NCI-H187 (cell line): Measurements from ENCODE around the gene CUX1.
"Not testable (repeated sequence)": the region's sequence is repeated elsewhere in the genome, so short reads cannot be mapped to it uniquely, and the experiment has no call there.

Experiments
- DNase-seq, 2 experiments: peaks; one replicate each; lab custom pipeline; 2025; lab: John Stamatoyannopoulos, UW

CUX1 gene

GRCh38 chr7:101853684-101854083 lies 36.3 kb downstream of the CUX1 start:
- DNase-seq, result no peak

GRCh38 chr7:101854084-101854865 lies 36.8 kb downstream of the CUX1 start:
- no peak for DNase-seq

DNA sequence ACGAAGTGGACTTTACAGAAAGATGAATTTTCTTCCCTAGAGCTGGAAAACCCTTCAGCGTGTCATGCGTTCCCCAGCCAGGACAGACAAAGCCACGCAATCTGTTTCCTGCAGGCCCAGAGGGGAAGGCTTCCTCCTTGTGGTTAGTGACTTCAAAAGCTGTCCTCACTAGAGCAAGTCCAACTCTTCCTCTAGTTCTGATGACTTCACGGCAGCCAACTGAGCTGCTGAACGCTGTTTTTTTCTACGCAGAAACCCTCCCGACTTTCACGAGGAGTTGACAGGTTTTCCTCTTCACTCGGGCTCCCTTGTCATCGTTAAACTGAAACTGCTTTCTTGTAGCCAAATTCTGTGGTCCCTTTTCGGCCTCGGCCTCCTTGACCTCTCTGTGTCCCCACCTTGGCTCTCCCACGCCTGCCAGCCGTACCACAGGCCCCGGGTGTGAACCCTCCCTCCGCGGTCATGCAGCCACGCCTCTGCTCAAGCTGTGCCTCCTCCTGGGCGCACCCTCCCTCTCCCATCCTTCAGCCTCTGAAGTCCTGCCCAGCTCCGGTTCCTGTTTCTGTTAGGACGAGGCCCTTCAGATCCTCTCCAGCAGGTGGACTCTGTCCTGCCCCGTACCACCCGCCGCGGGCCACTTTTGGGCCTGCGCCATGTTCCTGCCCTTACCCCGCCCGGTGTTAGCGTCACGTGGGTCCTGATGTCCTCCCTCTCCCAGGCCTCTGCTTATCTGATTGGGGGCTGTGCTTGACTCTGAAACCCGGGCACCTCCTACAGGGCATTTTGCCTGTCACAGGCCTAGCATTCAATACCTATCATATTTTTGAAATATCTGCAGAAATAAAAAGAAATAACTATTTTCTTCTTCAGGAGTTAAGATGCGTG lies 39.3 kb downstream of the CUX1 start:
- DNase-seq, result peak; percentile 73 to 85

GRCh38 chr7:101857358-101857811 lies 40.0 kb downstream of the CUX1 start:
- DNase-seq, result no peak

- DNase-seq, result no peak
Measured at GRCh38 chr7:101858437-101859385, 41.3 kb downstream of the CUX1 start.

GRCh38 chr7:101859411-101860106 lies 42.1 kb downstream of the CUX1 start:
- no peak for DNase-seq

- DNase-seq, result no peak
Measured at GRCh38 chr7:101860316-101861217, 43.1 kb downstream of the CUX1 start.

DNA sequence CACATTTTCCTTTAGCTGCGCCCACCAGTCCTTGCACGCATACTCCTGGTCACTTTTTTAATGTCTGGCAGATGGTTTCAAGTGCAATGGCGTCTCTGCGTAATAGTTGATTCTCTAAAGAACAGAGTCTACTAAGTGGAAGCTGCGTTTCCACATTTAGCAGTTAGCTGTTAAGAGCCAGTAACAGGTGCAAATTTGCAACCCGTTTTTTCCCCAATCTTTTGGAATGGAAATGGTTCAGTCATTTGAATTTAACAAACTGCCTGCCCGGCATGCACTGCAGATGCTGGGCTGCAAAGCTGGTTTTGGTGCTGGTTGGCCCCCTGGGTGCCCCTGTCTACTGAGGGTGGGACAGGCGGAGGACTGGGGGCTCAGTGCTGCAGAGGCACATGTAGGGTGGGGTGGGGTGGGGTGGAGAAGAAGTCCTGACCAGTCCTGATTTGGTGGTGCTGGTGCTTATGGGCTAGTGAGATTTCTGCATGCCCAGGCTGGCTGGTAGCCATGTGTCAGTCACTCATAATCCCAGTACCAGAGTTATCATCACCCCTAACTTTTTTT lies 43.9 kb downstream of the CUX1 start:
- no peak for DNase-seq

- DNase-seq, result peak in 1 of 2 experiments; percentile 6
Measured at GRCh38 chr7:101862280-101863220, 45.1 kb downstream of the CUX1 start.

DNA sequence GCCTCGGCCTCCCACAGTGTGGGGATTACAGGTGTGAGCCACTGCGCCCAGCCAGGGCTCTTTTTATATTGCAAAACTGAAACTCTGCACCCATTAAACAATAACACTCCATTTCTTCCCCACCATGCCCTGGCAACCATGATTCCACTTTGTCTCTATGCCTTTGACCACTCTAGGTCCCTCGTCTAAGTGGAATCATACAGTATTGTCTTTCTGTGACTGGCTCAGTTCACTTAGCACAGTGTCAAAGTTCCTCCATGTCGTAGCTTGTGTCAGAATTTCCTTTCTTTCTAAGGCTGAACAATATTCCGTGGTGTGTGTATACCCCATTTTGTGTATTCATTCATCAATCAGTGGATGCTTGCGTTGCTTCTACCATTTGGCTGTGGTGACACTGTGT lies 46.2 kb downstream of the CUX1 start:
- no peak for DNase-seq

DNA sequence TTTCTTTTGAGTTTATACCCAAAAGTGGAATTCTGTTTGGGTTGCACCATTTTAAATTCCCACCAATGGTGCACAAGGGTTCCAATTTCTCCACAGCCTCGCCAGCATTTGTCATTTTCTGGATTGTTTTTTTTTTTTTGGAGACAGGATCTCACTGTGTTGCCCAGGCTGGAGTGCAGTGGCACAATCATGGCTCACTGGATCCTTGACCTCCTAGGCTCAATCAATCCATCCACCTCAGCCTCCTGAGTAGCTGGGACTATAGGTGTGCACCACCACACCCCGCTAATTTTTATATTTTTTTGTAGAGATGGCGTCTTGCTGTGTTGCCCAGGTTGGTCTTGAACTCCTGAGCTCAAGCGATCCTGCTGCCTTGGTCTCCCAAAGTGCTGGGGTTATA lies 46.6 kb downstream of the CUX1 start:
- DNase-seq, result no peak

DNA sequence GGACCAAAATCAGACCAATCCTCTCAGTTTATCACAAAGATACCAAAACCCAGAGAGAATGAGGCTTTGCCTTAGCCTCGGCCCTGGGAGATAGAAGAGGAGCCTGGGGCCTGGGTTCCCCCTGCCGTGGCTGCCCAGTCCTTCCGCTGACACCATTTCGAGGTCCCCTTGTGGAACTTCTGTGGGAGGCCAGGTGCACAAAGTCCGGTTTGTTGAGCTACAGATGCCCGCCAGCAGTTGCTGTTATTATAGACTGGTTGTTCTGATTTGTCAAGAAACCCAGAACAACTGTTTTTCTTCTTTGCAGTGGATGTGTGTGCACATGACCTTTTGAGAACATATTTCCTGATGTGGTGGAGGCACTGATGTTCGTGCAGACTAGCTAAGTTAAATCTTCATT lies 47.6 kb downstream of the CUX1 start:
- no peak for DNase-seq

GRCh38 chr7:101865455-101865854 lies 48.0 kb downstream of the CUX1 start:
- DNase-seq, result no peak

GRCh38 chr7:101866328-101866727 lies 48.9 kb downstream of the CUX1 start:
- no peak for DNase-seq

DNA sequence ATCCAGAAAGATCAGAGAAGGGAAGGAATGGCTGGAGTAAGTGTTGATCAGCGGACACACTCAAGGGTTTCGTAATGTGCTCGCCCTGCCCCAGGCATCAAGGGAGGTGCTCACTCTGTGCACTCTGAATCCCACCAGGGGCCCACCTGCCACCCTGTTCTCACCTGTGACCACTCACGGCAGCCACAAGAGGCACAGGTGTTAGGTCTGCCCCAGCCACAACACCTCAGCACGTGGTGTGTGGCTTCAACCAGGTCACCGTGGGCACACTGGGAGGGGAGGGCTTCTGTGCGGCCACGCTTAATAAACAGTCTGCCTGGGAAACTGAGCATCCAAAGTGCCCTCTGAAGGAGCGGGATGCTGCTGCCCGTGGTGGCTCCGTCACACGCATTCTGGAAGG lies 49.8 kb downstream of the CUX1 start:
- no peak for DNase-seq

DNA sequence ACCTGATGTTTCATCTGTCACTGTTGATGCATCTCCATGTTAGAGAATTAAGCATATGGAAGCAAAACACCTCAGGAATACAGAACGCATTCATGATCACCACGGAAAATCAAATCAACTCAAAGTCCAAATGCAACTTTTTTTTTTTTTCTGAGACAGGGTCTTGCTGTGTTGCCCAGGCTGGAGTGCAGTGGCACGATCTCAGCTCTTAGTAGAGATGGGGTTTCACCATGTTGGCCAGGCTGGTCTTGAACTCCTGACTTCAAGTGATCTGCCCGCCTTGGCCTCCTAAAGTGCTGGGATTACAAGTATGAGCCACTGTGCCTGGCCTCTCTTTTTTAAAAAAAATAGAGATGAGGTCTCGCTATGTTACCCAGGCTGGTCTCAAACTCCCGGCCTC lies 50.3 kb downstream of the CUX1 start:
- DNase-seq, result not testable (repeated sequence)

DNA sequence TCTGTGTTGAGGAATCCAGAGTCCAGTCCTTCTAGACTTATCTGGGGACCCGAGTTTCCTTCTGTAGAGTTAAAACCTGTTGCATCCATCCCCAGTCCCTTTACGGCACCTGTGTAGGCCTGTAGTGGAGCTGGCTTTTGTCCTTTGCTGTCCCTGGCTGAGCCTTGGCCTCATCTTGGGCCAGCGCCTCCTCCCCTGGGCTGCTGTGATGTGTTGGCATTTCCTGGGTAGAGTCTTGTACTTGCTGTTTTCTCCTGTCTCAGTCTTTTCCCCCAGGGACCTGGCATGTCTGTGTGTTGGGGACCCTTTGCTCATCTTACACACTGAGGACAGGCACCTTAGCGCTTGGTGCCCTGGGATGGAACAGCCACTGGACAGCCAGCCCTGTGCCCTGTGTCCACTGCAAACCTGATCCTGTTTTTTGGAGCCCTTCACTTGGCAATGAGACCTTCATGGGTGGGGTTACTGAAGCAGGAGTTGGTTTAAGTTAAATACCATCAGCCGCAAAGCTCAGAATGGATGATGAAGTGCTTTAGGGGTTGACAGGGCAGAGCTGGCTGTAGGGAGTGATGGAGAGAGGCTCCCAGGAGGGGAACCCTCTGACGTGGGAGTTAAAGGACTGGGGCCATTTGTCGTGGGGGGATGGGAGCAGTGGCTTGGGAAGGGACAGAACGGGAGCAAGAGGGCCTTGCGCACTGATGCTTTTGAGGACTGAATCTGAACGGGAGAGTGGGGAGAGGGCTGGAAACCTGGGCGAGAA lies 50.9 kb downstream of the CUX1 start:
- no peak for DNase-seq
